IMR-90 (cell line): Measurements from ENCODE around the gene SLC38A8. TPM values are rescaled to one million over a fixed set of nuclear protein-coding genes. Genes with fewer than 3 reads are reported as not detected.

Experiments
- ATAC-seq: fragments of 200-7000 bp; cut with Tn5 transposase; 2 replicates; pipeline ENCODE4 v1.9.1; 2020; ENCODE audit warnings: low read depth, mild to moderate bottlenecking, moderate library complexity
- BruUV-seq: library from RNA; stranded (reverse); fragments of 400-500 nt; replicated peaks from 2 replicates; lab custom pipeline; 2021; lab: Mats Ljungman, UMichigan
- CTCF ChIA-PET: fragments of 300-600 bp; formaldehyde crosslinking; extraction: SDS; loops from one replicate; lab custom pipeline; 2021; ENCODE audit warnings: antibody characterized with exemption; lab: Yijun Ruan, JAX
- POLR2A ChIA-PET: fragments of 300-600 bp; sonication (Branson Sonifier 250); formaldehyde crosslinking; loops from one replicate; lab custom pipeline; 2022; ENCODE audit warnings: antibody characterized with exemption; ENCODE audit not compliant: unreplicated experiment; lab: Charles Lee
- DNase-seq: peaks from one replicate; pipeline ENCODE4 v3.0.0; 2013
- H2AFZ ChIP-seq: replicated peaks from 2 replicates; pipeline ENCODE3; 2013; ENCODE audit warnings: low read length, mild to moderate bottlenecking; ENCODE audit not compliant: poor library complexity
- H2AK5ac ChIP-seq: 2 replicates; pipeline ENCODE4 v1.6.1; 2013; ENCODE audit warnings: low read depth, low read length, inconsistent platforms
- H2AK9ac ChIP-seq: replicated peaks from 2 replicates; pipeline ENCODE3; 2013; ENCODE audit warnings: mild to moderate bottlenecking, low read depth, low read length, moderate library complexity; ENCODE audit not compliant: poor library complexity
- H2BK120ac ChIP-seq: 2 replicates; pipeline ENCODE4 v1.6.1; 2013; ENCODE audit warnings: low read depth, low read length, inconsistent platforms
- H2BK15ac ChIP-seq: 3 replicates; pipeline ENCODE4 v1.6.1; 2013; ENCODE audit warnings: low read depth, low read length, inconsistent platforms
- H2BK20ac ChIP-seq: 2 replicates; pipeline ENCODE4 v1.6.1; 2013; ENCODE audit warnings: low read depth, mild to moderate bottlenecking, inconsistent platforms, low read length, moderate library complexity
- H2BK5ac ChIP-seq: 2 replicates; pipeline ENCODE4 v1.6.1; 2013; ENCODE audit warnings: mild to moderate bottlenecking, low read depth, low read length, inconsistent platforms; ENCODE audit not compliant: poor library complexity, severe bottlenecking
- H3K14ac ChIP-seq: replicated peaks from 2 replicates; pipeline ENCODE4 v1.6.1; 2013; ENCODE audit warnings: low read depth, low read length, inconsistent platforms
- H3K18ac ChIP-seq: 2 replicates; pipeline ENCODE4 v1.6.1; 2013; ENCODE audit warnings: low read depth, low read length, control low read depth
- H3K23ac ChIP-seq: 2 replicates; pipeline ENCODE4 v1.6.1; 2013; ENCODE audit warnings: low read depth, low read length, inconsistent platforms
- H3K27ac ChIP-seq: 2 replicates; pipeline ENCODE4 v1.5.1; 2013; ENCODE audit warnings: mild to moderate bottlenecking, control low read depth, low read length; ENCODE audit not compliant: insufficient read depth
- H3K27me3 ChIP-seq: 2 replicates; pipeline ENCODE4 v1.6.1; 2013; ENCODE audit warnings: low read length; ENCODE audit not compliant: control insufficient read depth, insufficient read depth
- H3K36me3 ChIP-seq: 2 replicates; pipeline ENCODE4 v1.6.1; 2013; ENCODE audit warnings: low read length, mixed read lengths; ENCODE audit not compliant: control insufficient read depth, insufficient read depth
- H3K4ac ChIP-seq: 2 replicates; pipeline ENCODE4 v1.6.1; 2013; ENCODE audit warnings: low read depth, low read length, inconsistent platforms
- H3K4me1 ChIP-seq: 2 replicates; pipeline ENCODE4 v1.6.1; 2013; ENCODE audit warnings: low read length, mixed read lengths; ENCODE audit not compliant: control insufficient read depth, insufficient read depth
- H3K4me2 ChIP-seq: 2 replicates; pipeline ENCODE4 v1.6.1; 2013; ENCODE audit warnings: low read depth, mild to moderate bottlenecking, control low read depth, low read length, moderate library complexity
- H3K4me3 ChIP-seq: 2 replicates; pipeline ENCODE4 v1.5.1; 2013; ENCODE audit warnings: low read depth, mild to moderate bottlenecking, control low read depth, low read length, moderate library complexity; ENCODE audit not compliant: insufficient read depth
- H3K56ac ChIP-seq: 2 replicates; pipeline ENCODE4 v1.6.1; 2013; ENCODE audit warnings: low read length, inconsistent platforms; ENCODE audit not compliant: insufficient read depth; ENCODE audit errors: extremely low read depth
- H3K79me1 ChIP-seq, 2 experiments: 2 replicates each; pipeline ENCODE4 v1.6.1; 2013; ENCODE audit warnings: low read length in 2 of 2, inconsistent platforms in 1 of 2, low read depth in 1 of 2
- H3K9ac ChIP-seq: 2 replicates; pipeline ENCODE4 v1.6.1; 2013; ENCODE audit warnings: low read depth, low read length, control low read depth
- H3K9me1 ChIP-seq: 2 replicates; pipeline ENCODE4 v1.6.1; 2013; ENCODE audit warnings: low read length, inconsistent platforms; ENCODE audit not compliant: insufficient read depth
- H3K9me3 ChIP-seq: 2 replicates; pipeline ENCODE4 v1.6.1; 2013; ENCODE audit warnings: low read length; ENCODE audit not compliant: control insufficient read depth, insufficient read depth
- H4K20me1 ChIP-seq: 2 replicates; pipeline ENCODE4 v1.6.1; 2013; ENCODE audit warnings: low read length, inconsistent platforms; ENCODE audit not compliant: insufficient read depth
- H4K5ac ChIP-seq: 2 replicates; pipeline ENCODE4 v1.6.1; 2013; ENCODE audit warnings: mild to moderate bottlenecking, low read depth, low read length, control low read depth
- H4K8ac ChIP-seq, 2 experiments: 2 replicates each; pipeline ENCODE4 v1.6.1; 2013; ENCODE audit warnings: low read depth in 2 of 2, low read length in 2 of 2, control low read depth in 1 of 2, inconsistent platforms in 1 of 2
- H4K91ac ChIP-seq: 2 replicates; pipeline ENCODE4 v1.6.1; 2013; ENCODE audit warnings: low read depth, low read length, inconsistent platforms; ENCODE audit not compliant: insufficient read depth
- BHLHE40 ChIP-seq: fragments of 150-350 bp; IDR thresholded peaks from 2 replicates; pipeline ENCODE4 v1.6.1; 2016; ENCODE audit warnings: mild to moderate bottlenecking, low read depth, low read length
- CEBPB ChIP-seq: IDR thresholded peaks from 2 replicates; pipeline ENCODE4 v1.6.1; 2012; ENCODE audit warnings: low read depth, low read length, improper control_type of control experiment
- CHD1 ChIP-seq: IDR thresholded peaks from 2 replicates; pipeline ENCODE4 v1.6.1; 2012; ENCODE audit warnings: low read depth, low read length, improper control_type of control experiment
- FOS ChIP-seq: fragments of 150-350 bp; IDR thresholded peaks from 2 replicates; pipeline ENCODE4 v1.6.1; 2016; ENCODE audit warnings: low read depth, low read length
- MAFK ChIP-seq: IDR thresholded peaks from 2 replicates; pipeline ENCODE4 v1.6.1; 2012; ENCODE audit warnings: low read depth, low read length, improper control_type of control experiment
- MAZ ChIP-seq: IDR thresholded peaks from 2 replicates; pipeline ENCODE4 v1.6.1; 2012; ENCODE audit warnings: low read depth, mild to moderate bottlenecking, low read length, improper control_type of control experiment, moderate library complexity, borderline replicate concordance
- MXI1 ChIP-seq: IDR thresholded peaks from 2 replicates; pipeline ENCODE4 v1.6.1; 2012; ENCODE audit warnings: low read depth, mild to moderate bottlenecking, low read length, moderate library complexity, borderline replicate concordance
- NFE2L2 ChIP-seq: fragments of 150-350 bp; IDR thresholded peaks from 2 replicates; pipeline ENCODE4 v1.6.1; 2016; ENCODE audit warnings: low read depth, mild to moderate bottlenecking, low read length
- POLR2A ChIP-seq: IDR thresholded peaks from 2 replicates; pipeline ENCODE4 v1.6.1; 2012; ENCODE audit warnings: mild to moderate bottlenecking, low read depth, low read length
- RAD21 ChIP-seq: IDR thresholded peaks from 2 replicates; pipeline ENCODE4 v1.6.1; 2012; ENCODE audit warnings: low read length, improper control_type of control experiment
- RCOR1 ChIP-seq: IDR thresholded peaks from 2 replicates; pipeline ENCODE4 v1.6.1; 2012; ENCODE audit warnings: mild to moderate bottlenecking, low read length, improper control_type of control experiment; ENCODE audit not compliant: insufficient replicate concordance
- WGBS, 2 experiments: methylation state at CpG; one replicate each; pipeline versions ENCODE4 v1.1.5 to v1.1.7; 2013; ENCODE audit warnings: missing lambda C conversion rate in 2 of 2; ENCODE audit not compliant: insufficient read length in 1 of 2; ENCODE audit errors: extremely low coverage in 2 of 2; 5-methylcytosine and 5-hydroxymethylcytosine counted together
- dilution Hi-C: fragments of 300-500 bp; cut with HindIII; formaldehyde crosslinking; loops from one replicate; pipeline ENCODE4 v1.14.3; 2018; ENCODE audit warnings: low sequenced_read_pairs; ENCODE audit not compliant: unreplicated experiment
- in situ Hi-C: fragments of 300-500 bp; cut with MboI; formaldehyde crosslinking; loops from 3 replicates; pipeline ENCODE4 v1.14.3; 2019; ENCODE audit warnings: low sequenced_read_pairs, inconsistent platforms, mixed read lengths
- intact Hi-C: fragments of 100-400 bp; cut with micrococcal nuclease; formaldehyde crosslinking; loops from 2 replicates; pipeline ENCODE4 v1.10.0; 2022
- polyA plus RNA-seq, 3 experiments: library from polyadenylated mRNA; depleted of rRNA; stranded (reverse); fragments of >200 nt; gene quantifications; 2 replicates each; pipeline ENCODE4 v1.2.3, GENCODE V29; 2012; ENCODE audit warnings: low replicate concordance in 1 of 3
- total RNA-seq: library from RNA; depleted of rRNA; stranded (reverse); fragments of >200 nt; gene quantifications from 2 replicates; pipeline ENCODE4 v1.2.3, GENCODE V29; 2012
- TF ChIP-seq, protein P1 (sequence below): fragments of 150-350 bp; IDR thresholded peaks from 2 replicates; pipeline ENCODE4 v1.6.1; 2017; ENCODE audit warnings: mild to moderate bottlenecking, antibody characterized with exemption, low read length, low read depth
- TF ChIP-seq, protein P2 (sequence below): conservative IDR thresholded peaks from 2 replicates; pipeline ENCODE4 v1.5.1; 2012; ENCODE audit warnings: mild to moderate bottlenecking, low read depth, low read length, improper control_type of control experiment

SLC38A8 gene
- total and polyA plus RNA-seq, 2 of the 4 experiments (the other 2 are of a cell fraction), result not detected

DNA sequence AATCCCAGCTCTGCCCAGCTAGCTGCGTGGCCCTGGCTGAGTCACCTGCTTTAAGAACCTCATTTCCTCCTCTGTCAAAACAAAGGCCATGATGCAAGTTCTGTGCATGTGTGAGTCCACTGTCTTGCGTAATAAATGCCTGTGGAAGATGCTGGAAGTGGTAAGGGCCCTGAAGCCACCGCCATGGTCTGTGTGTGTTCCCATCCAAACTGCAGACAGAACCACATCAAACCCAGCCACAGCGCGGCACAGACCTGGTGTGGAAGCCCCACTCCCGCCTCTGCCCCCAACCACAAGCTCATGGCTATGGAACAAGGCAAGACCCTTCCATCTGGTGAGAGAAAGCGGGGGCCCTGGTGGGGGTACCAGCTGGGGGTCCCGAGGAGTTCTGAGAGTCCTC, 48.5 kb downstream of the SLC38A8 start:
- H3K4me1 ChIP-seq, result peaks cover 7% of the 10 kb centered on the region; the same call in 1 of the 2 replicates
- H4K20me1 ChIP-seq, result no peaks in the 10 kb centered on the region
- ChIA-PET POLR2A (no interaction called here), CTCF (no interaction called here)
- H3K79me1 ChIP-seq, result no peaks in the 10 kb centered on the region
- H3K9me1 ChIP-seq, result 0 out of 2 replicates have a peak, but pooled peaks cover 4% of the 10 kb centered on the region
- no peak overlapping the region for H3K56ac ChIP-seq
- dilution Hi-C loops, result no loop called here
- H3K23ac ChIP-seq, result no peak overlapping the region
- no peak overlapping the region; the same call in 1 of the 2 replicates for H4K91ac ChIP-seq
- H2AK5ac ChIP-seq, result no peak overlapping the region
- peak overlapping the region; percentile 4 for H2AFZ ChIP-seq
- DNase-seq (peak; percentile 95), ATAC-seq (peak; percentile 49)
- H3K4ac ChIP-seq, result peak overlapping the region; percentile 17; the same call in 1 of the 2 replicates
- intact Hi-C loops, result no loop called here
- no peaks in the 10 kb centered on the region for H3K36me3 ChIP-seq
- peaks cover 19% of the 10 kb centered on the region for H3K27me3 ChIP-seq
- no peak overlapping the region for H3K27ac ChIP-seq
- H3K9me3 ChIP-seq, result no peaks in the 10 kb centered on the region
- H3K4me3 ChIP-seq, result no peak overlapping the region
- no TSS peak for BruUV-seq
- no peak overlapping the region for H2BK15ac ChIP-seq
- H2BK5ac ChIP-seq, result no peak overlapping the region
- H4K8ac ChIP-seq, result peak overlapping the region in 1 of 2 experiments; percentile 69; a peak in 2 of 4 replicates
- H3K9ac ChIP-seq, result no peak overlapping the region
- no peak overlapping the region for H3K14ac ChIP-seq
- TF ChIP-seq, protein P1, sequence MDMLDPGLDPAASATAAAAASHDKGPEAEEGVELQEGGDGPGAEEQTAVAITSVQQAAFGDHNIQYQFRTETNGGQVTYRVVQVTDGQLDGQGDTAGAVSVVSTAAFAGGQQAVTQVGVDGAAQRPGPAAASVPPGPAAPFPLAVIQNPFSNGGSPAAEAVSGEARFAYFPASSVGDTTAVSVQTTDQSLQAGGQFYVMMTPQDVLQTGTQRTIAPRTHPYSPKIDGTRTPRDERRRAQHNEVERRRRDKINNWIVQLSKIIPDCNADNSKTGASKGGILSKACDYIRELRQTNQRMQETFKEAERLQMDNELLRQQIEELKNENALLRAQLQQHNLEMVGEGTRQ, result peak; percentile 21; the same call in 1 of the 2 replicates
- TF ChIP-seq, protein P2, sequence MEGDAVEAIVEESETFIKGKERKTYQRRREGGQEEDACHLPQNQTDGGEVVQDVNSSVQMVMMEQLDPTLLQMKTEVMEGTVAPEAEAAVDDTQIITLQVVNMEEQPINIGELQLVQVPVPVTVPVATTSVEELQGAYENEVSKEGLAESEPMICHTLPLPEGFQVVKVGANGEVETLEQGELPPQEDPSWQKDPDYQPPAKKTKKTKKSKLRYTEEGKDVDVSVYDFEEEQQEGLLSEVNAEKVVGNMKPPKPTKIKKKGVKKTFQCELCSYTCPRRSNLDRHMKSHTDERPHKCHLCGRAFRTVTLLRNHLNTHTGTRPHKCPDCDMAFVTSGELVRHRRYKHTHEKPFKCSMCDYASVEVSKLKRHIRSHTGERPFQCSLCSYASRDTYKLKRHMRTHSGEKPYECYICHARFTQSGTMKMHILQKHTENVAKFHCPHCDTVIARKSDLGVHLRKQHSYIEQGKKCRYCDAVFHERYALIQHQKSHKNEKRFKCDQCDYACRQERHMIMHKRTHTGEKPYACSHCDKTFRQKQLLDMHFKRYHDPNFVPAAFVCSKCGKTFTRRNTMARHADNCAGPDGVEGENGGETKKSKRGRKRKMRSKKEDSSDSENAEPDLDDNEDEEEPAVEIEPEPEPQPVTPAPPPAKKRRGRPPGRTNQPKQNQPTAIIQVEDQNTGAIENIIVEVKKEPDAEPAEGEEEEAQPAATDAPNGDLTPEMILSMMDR, result no peak
- TF ChIP-seq RCOR1, result peak; percentile 26
- TF ChIP-seq CHD1, result no peak
- TF ChIP-seq POLR2A, result no peak
- no peak for TF ChIP-seq NFE2L2
- TF ChIP-seq RAD21, result no peak
- peak; percentile 76 for TF ChIP-seq BHLHE40
- TF ChIP-seq MAZ, result no peak
- TF ChIP-seq MXI1, result peak; percentile 42; the same call in 1 of the 2 replicates
- no peak for TF ChIP-seq MAFK
- TF ChIP-seq CEBPB, result peak; percentile 100
- peak; percentile 50 for TF ChIP-seq FOS
- H3K4me2 ChIP-seq, result no peak overlapping the region
- in situ Hi-C loops, result no loop called here
- H4K5ac ChIP-seq, result no peak overlapping the region
- 0 out of 2 replicates have a peak overlapping the region, but pooled peaks have one; percentile 2 for H2BK120ac ChIP-seq
- H3K18ac ChIP-seq, result no peak overlapping the region
- H2AK9ac ChIP-seq, result peak overlapping the region; percentile 1
- WGBS, 2 experiments, result no CpG with 5 or more reads among the region's 8 CpGs
- no peak overlapping the region for H2BK20ac ChIP-seq
